ENCODE measurements around the gene EXD3. TPM values are rescaled to one million over a fixed set of nuclear protein-coding genes. Genes with fewer than 3 reads are reported as not detected.

Gene EXD3
- polyA plus RNA-seq, 2 of the 4 experiments (the other 2 are of a cell fraction): 3.4 to 4.5 TPM

DNA sequence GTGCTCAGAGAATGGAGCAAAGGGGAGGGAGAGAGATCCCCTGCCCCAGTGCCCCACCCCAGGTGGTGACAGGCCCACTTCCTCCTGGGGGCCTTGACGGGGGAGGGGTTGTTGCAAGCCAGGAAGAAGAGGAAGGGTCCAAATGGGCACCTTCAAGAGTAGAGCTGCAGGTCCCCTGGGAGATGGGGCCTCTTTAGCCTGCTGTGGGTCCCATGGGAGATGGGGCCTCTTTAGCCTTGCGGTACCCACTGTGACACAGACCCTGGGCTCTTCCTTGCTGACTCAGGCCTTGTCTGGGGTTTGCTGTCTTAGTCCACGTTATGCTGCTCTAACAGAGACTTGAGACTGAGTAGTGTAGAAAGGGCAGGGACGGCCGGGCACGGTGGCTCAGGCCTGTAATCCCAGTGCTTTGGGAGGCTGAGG is 155.0 kb downstream of the EXD3 start (continued):
- TF ChIP-seq MYC (IDR thresholded peaks at IDR 0.05; ENCODE audit: borderline replicate concordance, low read length) (no peak), RFX5 (IDR thresholded peaks at IDR 0.05) (no peak), SREBF2 (IDR thresholded peaks at IDR 0.05) (no peak), RCOR1 (IDR thresholded peaks at IDR 0.05; ENCODE audit: low read depth, low read length) (no peak)
- TF ChIP-seq, protein P1, sequence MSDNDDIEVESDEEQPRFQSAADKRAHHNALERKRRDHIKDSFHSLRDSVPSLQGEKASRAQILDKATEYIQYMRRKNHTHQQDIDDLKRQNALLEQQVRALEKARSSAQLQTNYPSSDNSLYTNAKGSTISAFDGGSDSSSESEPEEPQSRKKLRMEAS (IDR thresholded peaks at IDR 0.05): no peak

DNA sequence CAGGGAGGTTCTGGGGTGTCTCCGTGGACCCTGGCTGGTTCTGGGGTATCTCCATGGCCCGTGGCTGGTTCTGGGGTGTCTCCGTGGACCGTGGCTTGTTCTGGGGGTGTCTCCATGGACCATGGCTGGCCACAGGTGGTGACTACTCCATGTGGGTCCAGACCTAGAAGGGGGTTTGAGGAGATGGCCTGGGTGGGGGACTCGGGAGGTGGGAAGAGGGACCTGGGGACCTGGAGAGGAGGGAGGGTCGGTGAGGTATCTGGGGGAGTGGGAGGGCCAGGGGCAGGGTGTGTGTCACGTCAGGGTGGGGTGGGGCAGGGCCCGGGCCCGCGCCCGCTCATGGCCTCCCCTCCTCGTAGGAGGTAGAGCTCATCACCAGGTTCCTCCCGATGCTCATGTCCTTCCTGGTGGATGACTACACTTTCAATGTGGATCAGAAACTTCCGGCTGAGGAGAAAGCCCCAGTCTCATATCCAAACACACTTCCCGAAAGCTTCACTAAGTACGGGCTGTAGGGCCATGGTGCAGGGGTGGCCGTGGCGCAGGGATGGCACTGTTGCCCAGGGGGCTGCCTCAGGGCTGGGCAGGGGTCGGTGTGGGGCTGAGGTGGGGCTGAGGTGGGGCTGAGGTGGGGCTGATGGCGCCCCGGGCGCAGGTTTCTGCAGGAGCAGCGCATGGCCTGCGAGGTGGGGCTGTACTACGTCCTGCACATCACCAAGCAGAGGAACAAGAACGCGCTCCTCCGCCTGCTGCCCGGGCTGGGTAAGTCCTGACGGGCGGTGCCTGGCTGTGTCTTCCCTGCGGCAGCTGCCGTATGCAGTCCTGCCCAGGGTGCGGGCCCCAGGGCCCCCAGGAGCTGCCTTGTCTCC is 156.1 kb downstream of the EXD3 start:
- no peak overlapping the region for H3K27ac ChIP-seq
- no peak overlapping the region for H3K4me3 ChIP-seq
- ChIA-PET POLR2A (no interaction called here), CTCF (interaction anchor here (1.3 to 17.1 kb wide), 6 partner anchors 10 to 24 kb away, joined by 3 to 236 read pairs (median 6); partner anchors contain the start of genes TOR4A and TUBB4B)
- no peak overlapping the region for H3K4me2 ChIP-seq
- DNase-seq (ENCODE audit: low read depth in 1 of 2, low spot score in 1 of 2): no peak
- FAIRE-seq: no peak
- H3K4me1 ChIP-seq: peaks cover 22% of the 10 kb centered on the region
- no peaks in the 10 kb centered on the region for H3K9me3 ChIP-seq
- no peak for ATAC-seq
- WGBS (ENCODE audit: missing lambda C conversion rate): 93% methylated on average over 28 of the region's 34 CpGs
- TF ChIP-seq CBX2 (IDR thresholded peaks at IDR 0.05; ENCODE audit: borderline replicate concordance, low read depth) (no peak), ATOH8 (CRISPR knock-in tag; IDR thresholded peaks at IDR 0.05; ENCODE audit: low read depth) (no peak), SREBF2 (IDR thresholded peaks at IDR 0.05) (no peak), ZSCAN20 (CRISPR knock-in tag; IDR thresholded peaks at IDR 0.05) (no peak), ELK1 (IDR thresholded peaks at IDR 0.05; ENCODE audit: low read depth, low read length) (no peak), FOSL2 (IDR thresholded peaks at IDR 0.05) (no peak), FOSL2 (CRISPR knock-in tag; IDR thresholded peaks at IDR 0.05) (no peak)
- TF ChIP-seq, protein P2, sequence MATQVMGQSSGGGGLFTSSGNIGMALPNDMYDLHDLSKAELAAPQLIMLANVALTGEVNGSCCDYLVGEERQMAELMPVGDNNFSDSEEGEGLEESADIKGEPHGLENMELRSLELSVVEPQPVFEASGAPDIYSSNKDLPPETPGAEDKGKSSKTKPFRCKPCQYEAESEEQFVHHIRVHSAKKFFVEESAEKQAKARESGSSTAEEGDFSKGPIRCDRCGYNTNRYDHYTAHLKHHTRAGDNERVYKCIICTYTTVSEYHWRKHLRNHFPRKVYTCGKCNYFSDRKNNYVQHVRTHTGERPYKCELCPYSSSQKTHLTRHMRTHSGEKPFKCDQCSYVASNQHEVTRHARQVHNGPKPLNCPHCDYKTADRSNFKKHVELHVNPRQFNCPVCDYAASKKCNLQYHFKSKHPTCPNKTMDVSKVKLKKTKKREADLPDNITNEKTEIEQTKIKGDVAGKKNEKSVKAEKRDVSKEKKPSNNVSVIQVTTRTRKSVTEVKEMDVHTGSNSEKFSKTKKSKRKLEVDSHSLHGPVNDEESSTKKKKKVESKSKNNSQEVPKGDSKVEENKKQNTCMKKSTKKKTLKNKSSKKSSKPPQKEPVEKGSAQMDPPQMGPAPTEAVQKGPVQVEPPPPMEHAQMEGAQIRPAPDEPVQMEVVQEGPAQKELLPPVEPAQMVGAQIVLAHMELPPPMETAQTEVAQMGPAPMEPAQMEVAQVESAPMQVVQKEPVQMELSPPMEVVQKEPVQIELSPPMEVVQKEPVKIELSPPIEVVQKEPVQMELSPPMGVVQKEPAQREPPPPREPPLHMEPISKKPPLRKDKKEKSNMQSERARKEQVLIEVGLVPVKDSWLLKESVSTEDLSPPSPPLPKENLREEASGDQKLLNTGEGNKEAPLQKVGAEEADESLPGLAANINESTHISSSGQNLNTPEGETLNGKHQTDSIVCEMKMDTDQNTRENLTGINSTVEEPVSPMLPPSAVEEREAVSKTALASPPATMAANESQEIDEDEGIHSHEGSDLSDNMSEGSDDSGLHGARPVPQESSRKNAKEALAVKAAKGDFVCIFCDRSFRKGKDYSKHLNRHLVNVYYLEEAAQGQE (IDR thresholded peaks at IDR 0.05): no peak

GRCh38 chr9:137266162-137266527 is 156.8 kb downstream of the EXD3 start:
- WGBS (ENCODE audit: missing lambda C conversion rate): 95% methylated on average over 15 of the region's 15 CpGs
- H3K4me2 ChIP-seq: no peak overlapping the region
- ChIA-PET CTCF (interaction anchor here (1.3 to 17.1 kb wide), 5 partner anchors 10 to 24 kb away, joined by 3 to 236 read pairs (median 6); partner anchors contain the start of genes TOR4A and TUBB4B), POLR2A (no interaction called here)
- DNase-seq (ENCODE audit: low read depth in 1 of 2, low spot score in 1 of 2) (no peak), ATAC-seq (no peak), FAIRE-seq (no peak)
- H3K9me3 ChIP-seq: no peaks in the 10 kb centered on the region
- peaks cover 22% of the 10 kb centered on the region for H3K4me1 ChIP-seq
- no peak overlapping the region for H3K27ac ChIP-seq
- no peak overlapping the region for H3K4me3 ChIP-seq
- TF ChIP-seq JUNB (IDR thresholded peaks at IDR 0.05) (no peak), HOXA7 (CRISPR knock-in tag; IDR thresholded peaks at IDR 0.05) (no peak), MAFK (IDR thresholded peaks at IDR 0.05; ENCODE audit: partially characterized antibody) (no peak), USF2 (IDR thresholded peaks at IDR 0.05) (no peak), FOSL2 (IDR thresholded peaks at IDR 0.05) (no peak), FOSL2 (CRISPR knock-in tag; IDR thresholded peaks at IDR 0.05) (no peak), PBX3 (IDR thresholded peaks at IDR 0.05) (no peak), EP300 (IDR thresholded peaks at IDR 0.05) (no peak), NPAS2 (CRISPR knock-in tag; IDR thresholded peaks at IDR 0.05; ENCODE audit: borderline replicate concordance) (no peak), SMC3 (IDR thresholded peaks at IDR 0.05) (no peak), RCOR1 (IDR thresholded peaks at IDR 0.05; ENCODE audit: low read depth, low read length) (no peak), CBX8 (IDR thresholded peaks at IDR 0.05) (no peak), KDM5A (IDR thresholded peaks at IDR 0.05) (no peak), ESRRA (IDR thresholded peaks at IDR 0.05; ENCODE audit: borderline replicate concordance, low read length) (no peak), POLR2A (IDR thresholded peaks at IDR 0.05; ENCODE audit: low read length) (no peak), FOSB (CRISPR knock-in tag; IDR thresholded peaks at IDR 0.05) (no peak), NFE2L2 (conservative IDR thresholded peaks at IDR 0.05; ENCODE audit: low read length) (no peak), EHMT2 (IDR thresholded peaks at IDR 0.05; ENCODE audit: low read depth) (no peak)
- TF ChIP-seq, protein P1 (IDR thresholded peaks at IDR 0.05): no peak
